ENCODE measurements around the gene ZNF606.

The ZNF606 gene

GRCh38 chr19:57934820-57935665 lies 67.6 kb downstream of the ZNF606 start, which contains the start of gene ZNF418:
Gene ZNF418, minus strand, starts transcription at chr19:57935402. Its CDS starts 1,580 bp downstream, at chr19:57933822.
- DNase-seq (ENCODE audit: low read depth in 4 of 4, low spot score in 1 of 4), result peak in 1 of 4 experiments; percentile 8

- DNase-seq (ENCODE audit: low read depth in 4 of 4, low spot score in 1 of 4), result no peak
Measured at GRCh38 chr19:57927587-57927986, 75.0 kb downstream of the ZNF606 start.
